HepG2 (cell line): ENCODE measurements around the gene HYPK. TPM values are rescaled to one million over a fixed set of nuclear protein-coding genes. Genes with fewer than 3 reads are reported as not detected.

ENCODE experiments used
- BRF2 ChIP-seq: sonication (generic); formaldehyde crosslinking; IDR thresholded peaks from 2 replicates; pipeline ENCODE4 v1.8.1; 2022; ENCODE audit warnings: mild to moderate bottlenecking, missing genetic modification reagents
- FOXP4 ChIP-seq: sonication (generic); formaldehyde crosslinking; IDR thresholded peaks from 2 replicates; pipeline ENCODE4 v1.4.0; 2020; ENCODE audit warnings: missing genetic modification reagents
- JARID2 ChIP-seq: sonication (generic); formaldehyde crosslinking; IDR thresholded peaks from 2 replicates; pipeline ENCODE4 v1.8.1; 2023; ENCODE audit warnings: missing genetic modification reagents, inconsistent platforms; ENCODE audit not compliant: insufficient replicate concordance
- RARA ChIP-seq: IDR thresholded peaks from 2 replicates; pipeline ENCODE4 v1.6.1; 2016; ENCODE audit warnings: missing genetic modification reagents, missing compliant biosample characterization
- SP1 ChIP-seq, 2 experiments: fragments of 450-650 bp in 1 of 2; sonication (generic) in 1 of 2; formaldehyde crosslinking in 1 of 2; IDR thresholded peaks; 2 replicates each; pipeline versions ENCODE4 v1.4.0 to v1.6.1; 2016 to 2020; ENCODE audit warnings: missing genetic modification reagents in 1 of 2
- SP2 ChIP-seq: sonication (generic); formaldehyde crosslinking; IDR thresholded peaks from 2 replicates; pipeline ENCODE4 v1.5.1; 2020; ENCODE audit warnings: mild to moderate bottlenecking, missing genetic modification reagents
- ZBTB3 ChIP-seq: sonication (generic); formaldehyde crosslinking; IDR thresholded peaks from 2 replicates; pipeline ENCODE4 v1.4.0; 2020; ENCODE audit warnings: low read depth, mild to moderate bottlenecking, moderate library complexity, missing genetic modification reagents, borderline replicate concordance
- ZNF337 ChIP-seq: sonication (generic); formaldehyde crosslinking; IDR thresholded peaks from 2 replicates; pipeline ENCODE4 v1.5.1; 2020; ENCODE audit warnings: missing genetic modification reagents, low read depth, mild to moderate bottlenecking, borderline replicate concordance
- ZNF34 ChIP-seq: sonication (generic); formaldehyde crosslinking; IDR thresholded peaks from 2 replicates; pipeline ENCODE4 v1.4.0; 2020; ENCODE audit warnings: mild to moderate bottlenecking, missing genetic modification reagents, borderline replicate concordance
- ZNF546 ChIP-seq: sonication (generic); formaldehyde crosslinking; conservative IDR thresholded peaks from 2 replicates; pipeline ENCODE4 v1.8.1; 2023; ENCODE audit warnings: mild to moderate bottlenecking, missing genetic modification reagents
- ZNF605 ChIP-seq: sonication (generic); formaldehyde crosslinking; IDR thresholded peaks from 2 replicates; pipeline ENCODE4 v1.8.0; 2022; ENCODE audit warnings: mild to moderate bottlenecking, missing genetic modification reagents
- ZNF850 ChIP-seq: sonication (generic); formaldehyde crosslinking; conservative IDR thresholded peaks from 2 replicates; pipeline ENCODE4 v1.9.0; 2021; ENCODE audit warnings: mild to moderate bottlenecking, missing genetic modification reagents
- polyA plus RNA-seq, 8 experiments: library from polyadenylated mRNA; depleted of rRNA in 3 of 8; stranded (reverse) in 7 of 8; unstranded in 1 of 8; fragments of >200 nt; fragmentation: Illumina TruSeq in 4 of 8; extraction: Trizol in 4 of 8; gene quantifications; 2 replicates each; pipeline versions ENCODE4 v1.2.1 to v1.2.3, GENCODE V29; 2011 to 2016; ENCODE audit warnings: low read depth in 4 of 8, missing spikeins in 1 of 8, mixed read lengths in 1 of 8; ENCODE audit not compliant: insufficient read depth in 1 of 8
- total RNA-seq, 5 experiments: library from RNA; depleted of rRNA; stranded (reverse); fragments of >200 nt; fragmentation: Illumina TruSeq; extraction: Trizol; gene quantifications; 2 replicates each; pipeline ENCODE4 v1.2.3, GENCODE V29; 2016; ENCODE audit warnings: low read depth in 1 of 5
- TF ChIP-seq, protein P1 (sequence below): IDR thresholded peaks from 2 replicates; pipeline ENCODE4 v1.6.1; 2016; ENCODE audit warnings: low read depth, control low read depth
- TF ChIP-seq, protein P2 (sequence below): sonication (generic); formaldehyde crosslinking; IDR thresholded peaks from 2 replicates; pipeline ENCODE4 v1.9.0; 2022; ENCODE audit warnings: missing genetic modification reagents, mild to moderate bottlenecking, borderline replicate concordance
- TF ChIP-seq, protein P3 (sequence below): sonication (generic); formaldehyde crosslinking; IDR thresholded peaks from 2 replicates; pipeline ENCODE4 v1.4.0; 2020; ENCODE audit warnings: missing genetic modification reagents

The HYPK gene
- total and polyA plus RNA-seq, 2 of the 13 experiments (the other 11 are each of a cell fraction or from before 2014, with no cell fraction given), result 13.5 to 16.5 TPM

- TF ChIP-seq ZNF34 (CRISPR knock-in tag), result no peak
- TF ChIP-seq JARID2 (CRISPR knock-in tag), result no peak
- TF ChIP-seq, protein P1, sequence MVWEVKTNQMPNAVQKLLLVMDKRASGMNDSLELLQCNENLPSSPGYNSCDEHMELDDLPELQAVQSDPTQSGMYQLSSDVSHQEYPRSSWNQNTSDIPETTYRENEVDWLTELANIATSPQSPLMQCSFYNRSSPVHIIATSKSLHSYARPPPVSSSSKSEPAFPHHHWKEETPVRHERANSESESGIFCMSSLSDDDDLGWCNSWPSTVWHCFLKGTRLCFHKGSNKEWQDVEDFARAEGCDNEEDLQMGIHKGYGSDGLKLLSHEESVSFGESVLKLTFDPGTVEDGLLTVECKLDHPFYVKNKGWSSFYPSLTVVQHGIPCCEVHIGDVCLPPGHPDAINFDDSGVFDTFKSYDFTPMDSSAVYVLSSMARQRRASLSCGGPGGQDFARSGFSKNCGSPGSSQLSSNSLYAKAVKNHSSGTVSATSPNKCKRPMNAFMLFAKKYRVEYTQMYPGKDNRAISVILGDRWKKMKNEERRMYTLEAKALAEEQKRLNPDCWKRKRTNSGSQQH (CRISPR knock-in tag), result peak; percentile 93
- no peak for TF ChIP-seq ZNF850
- 0 out of 2 replicates have a peak, but pooled peaks have one; percentile 55 for TF ChIP-seq ZNF337 (CRISPR knock-in tag)
- TF ChIP-seq ZNF546 (CRISPR knock-in tag), result peak; percentile 36; the same call in 1 of the 2 replicates
- TF ChIP-seq RARA, result no peak
- TF ChIP-seq ZBTB3, result no peak
- TF ChIP-seq FOXP4 (CRISPR knock-in tag), result peak; percentile 37; the same call in 1 of the 2 replicates
- TF ChIP-seq SP1 (IDR thresholded peaks at IDR 0.05), result no peak
- 0 out of 2 replicates have a peak, but pooled peaks have one; percentile 36 for TF ChIP-seq SP1 (CRISPR knock-in tag; IDR thresholded peaks at IDR 0.05)
- peak; percentile 63; the same call in 1 of the 2 replicates for TF ChIP-seq BRF2 (CRISPR knock-in tag)
- TF ChIP-seq, protein P2, sequence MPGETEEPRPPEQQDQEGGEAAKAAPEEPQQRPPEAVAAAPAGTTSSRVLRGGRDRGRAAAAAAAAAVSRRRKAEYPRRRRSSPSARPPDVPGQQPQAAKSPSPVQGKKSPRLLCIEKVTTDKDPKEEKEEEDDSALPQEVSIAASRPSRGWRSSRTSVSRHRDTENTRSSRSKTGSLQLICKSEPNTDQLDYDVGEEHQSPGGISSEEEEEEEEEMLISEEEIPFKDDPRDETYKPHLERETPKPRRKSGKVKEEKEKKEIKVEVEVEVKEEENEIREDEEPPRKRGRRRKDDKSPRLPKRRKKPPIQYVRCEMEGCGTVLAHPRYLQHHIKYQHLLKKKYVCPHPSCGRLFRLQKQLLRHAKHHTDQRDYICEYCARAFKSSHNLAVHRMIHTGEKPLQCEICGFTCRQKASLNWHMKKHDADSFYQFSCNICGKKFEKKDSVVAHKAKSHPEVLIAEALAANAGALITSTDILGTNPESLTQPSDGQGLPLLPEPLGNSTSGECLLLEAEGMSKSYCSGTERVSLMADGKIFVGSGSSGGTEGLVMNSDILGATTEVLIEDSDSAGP, result peak; percentile 61; the same call in 1 of the 2 replicates
- TF ChIP-seq, protein P3, sequence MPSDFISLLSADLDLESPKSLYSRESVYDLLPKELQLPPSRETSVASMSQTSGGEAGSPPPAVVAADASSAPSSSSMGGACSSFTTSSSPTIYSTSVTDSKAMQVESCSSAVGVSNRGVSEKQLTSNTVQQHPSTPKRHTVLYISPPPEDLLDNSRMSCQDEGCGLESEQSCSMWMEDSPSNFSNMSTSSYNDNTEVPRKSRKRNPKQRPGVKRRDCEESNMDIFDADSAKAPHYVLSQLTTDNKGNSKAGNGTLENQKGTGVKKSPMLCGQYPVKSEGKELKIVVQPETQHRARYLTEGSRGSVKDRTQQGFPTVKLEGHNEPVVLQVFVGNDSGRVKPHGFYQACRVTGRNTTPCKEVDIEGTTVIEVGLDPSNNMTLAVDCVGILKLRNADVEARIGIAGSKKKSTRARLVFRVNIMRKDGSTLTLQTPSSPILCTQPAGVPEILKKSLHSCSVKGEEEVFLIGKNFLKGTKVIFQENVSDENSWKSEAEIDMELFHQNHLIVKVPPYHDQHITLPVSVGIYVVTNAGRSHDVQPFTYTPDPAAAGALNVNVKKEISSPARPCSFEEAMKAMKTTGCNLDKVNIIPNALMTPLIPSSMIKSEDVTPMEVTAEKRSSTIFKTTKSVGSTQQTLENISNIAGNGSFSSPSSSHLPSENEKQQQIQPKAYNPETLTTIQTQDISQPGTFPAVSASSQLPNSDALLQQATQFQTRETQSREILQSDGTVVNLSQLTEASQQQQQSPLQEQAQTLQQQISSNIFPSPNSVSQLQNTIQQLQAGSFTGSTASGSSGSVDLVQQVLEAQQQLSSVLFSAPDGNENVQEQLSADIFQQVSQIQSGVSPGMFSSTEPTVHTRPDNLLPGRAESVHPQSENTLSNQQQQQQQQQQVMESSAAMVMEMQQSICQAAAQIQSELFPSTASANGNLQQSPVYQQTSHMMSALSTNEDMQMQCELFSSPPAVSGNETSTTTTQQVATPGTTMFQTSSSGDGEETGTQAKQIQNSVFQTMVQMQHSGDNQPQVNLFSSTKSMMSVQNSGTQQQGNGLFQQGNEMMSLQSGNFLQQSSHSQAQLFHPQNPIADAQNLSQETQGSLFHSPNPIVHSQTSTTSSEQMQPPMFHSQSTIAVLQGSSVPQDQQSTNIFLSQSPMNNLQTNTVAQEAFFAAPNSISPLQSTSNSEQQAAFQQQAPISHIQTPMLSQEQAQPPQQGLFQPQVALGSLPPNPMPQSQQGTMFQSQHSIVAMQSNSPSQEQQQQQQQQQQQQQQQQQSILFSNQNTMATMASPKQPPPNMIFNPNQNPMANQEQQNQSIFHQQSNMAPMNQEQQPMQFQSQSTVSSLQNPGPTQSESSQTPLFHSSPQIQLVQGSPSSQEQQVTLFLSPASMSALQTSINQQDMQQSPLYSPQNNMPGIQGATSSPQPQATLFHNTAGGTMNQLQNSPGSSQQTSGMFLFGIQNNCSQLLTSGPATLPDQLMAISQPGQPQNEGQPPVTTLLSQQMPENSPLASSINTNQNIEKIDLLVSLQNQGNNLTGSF, result no peak
- TF ChIP-seq ZNF605 (CRISPR knock-in tag), result peak; percentile 94; the same call in 1 of the 2 replicates
- TF ChIP-seq SP2 (CRISPR knock-in tag), result no peak
These were observed 24.2 kb downstream of the HYPK start, which contains the start of gene MFAP1 (continued) for GRCh38 chr15:43824302-43825246.
